GM18505 (cell line): ENCODE measurements around the gene IRX4.
"Not testable (repeated sequence)": the region's sequence is repeated elsewhere in the genome, so short reads cannot be mapped to it uniquely, and the experiment has no call there.

Experiments
- ATAC-seq: cut with Tn5 transposase; IDR thresholded peaks from one replicate; pipeline ENCODE4 v1.9.1; 2021; ENCODE audit not compliant: unreplicated experiment
- POLR2A ChIP-seq: IDR thresholded peaks from 4 replicates; pipeline ENCODE4 v1.6.1; 2011; ENCODE audit warnings: borderline replicate concordance; ENCODE audit not compliant: insufficient read depth, insufficient read length; ENCODE audit errors: extremely low read depth

IRX4 gene

DNA sequence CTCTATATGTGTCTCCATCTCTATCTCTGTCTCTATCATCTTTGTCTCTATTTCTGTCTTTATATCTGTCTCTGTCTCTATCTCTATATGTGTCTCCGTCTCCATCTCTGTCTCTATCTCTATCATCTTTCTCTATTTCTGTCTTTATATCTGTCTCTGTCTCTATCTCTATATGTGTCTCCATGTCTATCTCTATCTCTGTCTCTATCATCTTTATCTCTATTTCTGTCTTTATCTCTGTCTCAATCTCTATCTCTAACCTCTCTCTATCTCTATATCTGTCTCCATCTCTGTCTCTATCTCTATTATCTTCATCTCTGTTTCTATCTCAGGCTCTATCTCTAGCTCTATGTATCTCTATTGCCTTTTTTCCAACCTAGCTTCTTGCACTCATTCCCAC lies 37.0 kb downstream of the IRX4 start:
- no peak for ATAC-seq
- no peak for TF ChIP-seq POLR2A

DNA sequence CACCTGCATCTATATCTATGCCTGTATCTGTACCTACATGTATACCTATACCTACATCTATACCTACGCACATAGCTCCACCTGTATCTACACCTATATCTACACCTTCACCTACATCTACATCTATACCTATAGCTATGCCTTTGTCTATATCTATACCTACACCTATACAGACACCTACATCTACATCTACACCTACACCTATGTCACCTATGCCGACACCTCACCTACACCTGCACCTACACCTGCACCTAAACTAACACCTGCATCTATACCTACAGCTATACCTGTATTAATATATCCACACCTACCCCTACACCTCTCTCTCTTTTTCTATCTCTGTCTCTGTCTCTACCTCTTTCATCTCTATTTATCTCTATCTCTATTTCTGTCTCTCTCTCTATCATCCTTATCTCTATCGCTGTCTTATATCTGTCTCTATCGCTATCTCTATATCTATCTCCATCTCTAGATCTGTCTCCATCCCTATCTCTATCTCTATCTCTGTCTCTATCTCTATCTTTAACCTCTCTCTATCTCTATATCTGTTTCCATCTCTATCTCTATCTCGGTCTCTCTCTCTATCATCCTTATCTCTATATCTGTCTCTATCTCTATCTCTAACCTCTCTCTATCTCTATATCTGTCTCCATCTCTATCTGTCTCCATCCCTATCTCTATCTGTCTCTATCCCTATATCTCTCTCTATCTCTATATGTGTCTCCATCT lies 37.9 kb downstream of the IRX4 start:
- TF ChIP-seq POLR2A: no peak
- no peak for ATAC-seq

DNA sequence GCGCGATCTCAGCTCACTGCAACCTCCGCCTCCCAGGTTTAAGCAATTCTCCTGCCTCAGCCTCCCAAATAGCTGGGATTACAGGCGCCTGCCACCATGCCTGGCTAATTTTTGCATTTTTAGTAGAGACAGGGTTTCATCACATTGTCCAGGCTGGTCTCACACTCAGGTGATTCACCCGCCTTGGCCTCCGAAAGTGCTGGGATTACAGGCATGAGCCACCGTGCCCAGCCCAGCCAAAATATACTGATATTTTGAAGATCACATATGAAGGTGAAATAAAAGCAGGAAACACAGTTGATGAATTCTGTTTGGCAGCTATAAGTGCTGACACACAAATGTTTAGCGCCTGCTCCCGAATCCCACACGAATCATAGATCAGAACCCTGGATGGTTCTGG lies 39.0 kb downstream of the IRX4 start:
- ATAC-seq: not testable (repeated sequence)

DNA sequence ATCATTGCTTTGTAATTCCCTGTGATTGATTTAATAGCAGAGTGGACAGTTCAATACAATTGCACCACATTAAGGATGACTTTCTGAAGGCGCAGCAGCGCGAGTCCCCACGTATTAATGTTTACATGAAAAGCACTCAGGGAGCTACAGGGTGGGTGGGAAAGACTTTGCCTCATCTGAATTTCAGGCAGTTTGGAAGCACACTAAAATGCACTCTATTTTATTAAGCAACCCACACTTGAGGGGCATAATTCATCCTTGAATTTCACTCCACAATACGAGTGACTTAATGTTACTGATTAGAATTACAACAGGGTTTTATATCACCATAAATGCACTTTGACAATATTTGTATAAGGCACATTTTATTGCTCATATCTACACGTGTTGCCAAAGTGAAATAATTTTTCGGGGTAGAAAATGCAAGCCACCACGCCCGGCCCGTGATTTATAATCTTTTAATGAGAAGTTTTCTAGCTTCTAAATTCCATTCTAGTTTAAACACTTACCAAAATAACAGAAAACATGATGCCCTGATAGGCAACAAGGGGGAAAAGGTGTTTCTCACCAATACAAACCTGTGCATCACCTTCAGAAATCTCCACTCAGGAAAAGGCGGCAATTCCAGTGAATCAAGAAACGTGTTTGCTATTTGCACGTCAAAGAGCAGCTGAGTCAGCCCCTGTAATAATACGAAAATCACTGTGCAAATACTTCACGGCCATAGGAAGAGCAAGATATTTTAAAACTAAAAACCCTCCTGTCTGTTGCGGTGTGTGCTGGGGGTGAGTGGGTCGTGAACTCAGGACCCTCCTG lies 40.5 kb downstream of the IRX4 start:
- no peak for TF ChIP-seq POLR2A
- no peak for ATAC-seq

DNA sequence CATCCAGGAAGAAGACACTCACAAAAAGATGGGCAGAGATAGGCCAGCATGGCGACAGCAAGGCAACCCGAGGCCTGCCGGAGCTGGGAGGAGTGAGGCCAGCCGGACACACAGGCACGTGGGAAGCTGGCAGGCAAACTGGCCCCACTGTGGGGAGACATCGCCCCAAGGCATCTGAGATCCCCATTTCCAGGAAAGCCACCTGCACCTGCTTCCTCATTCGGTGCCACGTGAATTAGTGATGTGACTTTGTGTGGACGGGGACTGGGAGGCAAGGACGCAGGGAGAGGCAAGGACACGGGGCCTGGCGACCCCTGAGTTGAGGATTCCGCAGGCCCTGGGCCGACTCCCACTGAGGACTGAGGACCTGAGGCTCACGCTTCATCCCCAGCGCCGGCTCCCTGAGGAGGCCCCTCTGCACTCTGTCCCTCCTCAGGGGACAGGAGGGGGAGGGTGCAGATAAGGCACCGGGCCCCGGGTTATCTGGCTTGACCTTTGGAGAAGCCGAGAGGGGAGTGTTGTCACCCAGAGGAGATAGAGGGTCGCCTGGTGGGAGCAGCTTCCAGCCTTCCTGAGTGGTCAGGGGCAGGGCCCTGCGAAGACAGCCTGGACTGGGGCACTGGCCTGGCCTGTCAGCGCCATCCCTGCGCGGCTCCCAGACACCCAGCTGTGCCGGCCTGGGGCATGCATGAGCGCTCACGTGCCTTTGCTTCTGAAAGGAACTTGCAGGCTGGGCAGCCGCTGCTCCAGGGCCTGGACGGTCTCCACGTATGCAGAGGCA lies 41.8 kb downstream of the IRX4 start:
- no peak for ATAC-seq
- TF ChIP-seq POLR2A: no peak

DNA sequence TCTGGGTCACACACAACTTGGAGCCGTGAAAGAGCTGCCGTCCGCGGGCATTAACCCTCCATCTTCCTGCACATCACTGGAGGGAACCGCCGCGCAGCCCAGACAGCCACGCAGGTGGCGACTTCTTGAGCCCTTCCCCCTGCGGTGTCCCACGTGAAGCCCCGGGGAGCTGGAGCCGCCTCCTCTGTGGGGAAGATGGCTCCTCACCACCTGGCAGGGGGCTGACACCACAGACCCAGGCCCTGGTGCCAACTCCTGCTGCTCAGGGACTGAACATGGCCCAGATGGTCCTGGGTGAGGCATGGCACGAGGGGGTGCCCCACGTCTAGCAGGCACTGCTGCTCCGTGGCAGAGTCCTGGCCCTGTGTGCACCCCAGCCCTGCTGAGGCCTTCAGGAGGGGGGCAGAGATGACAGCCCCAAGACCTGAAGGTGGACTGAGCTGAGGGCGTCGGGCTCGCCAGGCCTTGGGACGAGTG lies 42.6 kb downstream of the IRX4 start:
- no peak for TF ChIP-seq POLR2A
- no peak for ATAC-seq

DNA sequence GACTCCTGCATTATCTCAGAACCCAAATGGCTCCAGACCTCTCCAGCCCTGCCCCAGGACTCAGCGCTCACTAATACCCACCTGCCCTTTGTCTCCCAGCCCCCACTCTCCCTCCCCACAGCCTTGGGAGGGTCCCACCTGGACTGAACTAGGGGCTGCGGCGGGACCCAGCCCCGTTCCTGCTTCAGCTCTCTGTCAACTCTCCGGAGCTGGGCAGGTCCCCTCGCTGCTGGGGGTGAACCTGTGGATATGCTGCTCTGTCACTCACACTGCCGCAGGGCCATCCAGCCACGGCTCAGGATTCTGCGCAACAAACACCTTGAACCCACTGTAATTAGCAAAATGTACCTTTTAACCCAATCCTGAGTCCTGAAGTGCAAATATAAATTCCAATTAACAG lies 44.7 kb downstream of the IRX4 start:
- TF ChIP-seq POLR2A: no peak

DNA sequence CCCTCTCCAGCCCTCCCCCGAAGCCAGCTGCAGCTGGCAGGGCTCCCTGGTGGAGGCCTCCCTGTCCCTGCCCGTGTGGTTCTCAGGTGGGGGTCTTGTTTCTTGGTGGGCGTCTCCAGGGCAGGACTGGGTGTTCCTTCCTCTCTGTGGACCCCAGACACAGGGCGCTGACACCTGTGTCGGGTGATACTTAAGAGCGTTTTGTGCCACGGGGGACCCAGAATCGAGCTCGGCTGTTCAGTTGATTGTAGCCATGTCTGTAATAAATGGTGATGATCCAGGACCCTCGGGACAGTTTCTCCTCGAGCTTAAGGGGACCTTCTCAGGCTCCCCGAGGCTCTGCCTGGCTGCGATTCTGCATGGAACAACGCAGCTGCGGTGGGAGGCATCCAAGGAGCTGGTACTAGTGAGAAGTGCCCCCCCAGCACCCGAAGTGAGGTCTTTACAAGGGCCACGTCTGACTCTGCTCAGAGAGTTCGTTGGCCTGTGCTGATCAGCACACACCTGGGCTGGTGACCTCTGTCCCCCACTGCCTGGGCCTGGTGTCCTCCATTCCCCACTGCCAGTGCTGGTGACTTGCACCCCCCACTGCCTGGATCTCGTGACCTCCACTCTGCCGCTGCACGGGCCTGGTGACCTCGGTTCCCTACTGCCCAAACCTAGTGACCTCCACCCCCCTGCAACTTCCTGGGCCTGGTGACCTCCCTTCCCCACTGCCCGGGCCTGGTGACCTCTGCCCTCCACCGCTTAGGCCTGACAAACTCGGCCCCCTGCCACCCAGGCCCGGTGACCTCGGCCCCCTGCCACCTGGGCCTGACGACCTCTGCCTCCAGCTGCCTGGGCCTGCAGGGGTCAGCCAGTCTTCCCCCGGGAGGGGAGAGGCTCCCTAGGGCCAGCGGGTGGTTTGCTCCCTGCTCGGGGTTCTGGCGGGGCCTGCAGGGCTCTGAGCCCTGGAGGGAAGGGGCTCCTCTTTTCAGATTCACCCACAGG lies 45.5 kb downstream of the IRX4 start:
- TF ChIP-seq POLR2A: no peak
- ATAC-seq: no peak

More for the DNA sequence above, 44.7 kb downstream of the IRX4 start:
- ATAC-seq: no peak

DNA sequence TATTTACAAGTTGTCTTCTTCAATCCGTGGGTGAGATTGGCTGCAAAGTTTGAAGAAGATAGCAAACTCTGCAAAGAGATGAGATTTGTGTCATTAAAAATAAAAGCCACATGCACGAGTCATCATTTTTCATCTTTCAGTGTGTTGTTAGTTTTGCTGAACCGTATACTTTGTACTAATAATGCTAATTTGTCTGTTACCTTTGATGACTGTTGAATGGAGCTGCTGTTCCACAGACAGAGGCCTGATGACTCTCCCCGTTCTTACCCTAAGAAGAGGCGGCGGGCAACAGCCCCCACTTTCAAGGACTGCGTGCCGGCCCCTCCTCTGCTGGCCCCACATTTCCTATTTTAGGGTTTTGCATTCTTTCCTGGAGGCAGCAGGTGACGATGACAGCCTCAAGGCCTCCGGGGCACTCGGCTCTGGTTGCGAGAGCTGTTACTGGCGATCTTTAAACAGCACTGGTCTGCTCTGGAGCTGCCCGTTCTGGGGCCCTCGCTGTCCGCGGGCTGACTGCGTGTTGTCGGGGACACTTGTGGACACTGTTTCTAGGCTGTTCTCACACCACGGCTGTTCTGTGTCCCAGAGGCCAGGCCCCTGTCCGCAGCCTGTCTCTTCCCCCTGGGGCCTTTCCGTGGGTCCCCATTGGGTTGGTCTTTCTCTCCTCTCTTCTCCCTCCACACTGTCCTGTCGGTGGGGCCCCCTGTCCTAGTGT lies 46.4 kb downstream of the IRX4 start:
- no peak for ATAC-seq
- no peak for TF ChIP-seq POLR2A

DNA sequence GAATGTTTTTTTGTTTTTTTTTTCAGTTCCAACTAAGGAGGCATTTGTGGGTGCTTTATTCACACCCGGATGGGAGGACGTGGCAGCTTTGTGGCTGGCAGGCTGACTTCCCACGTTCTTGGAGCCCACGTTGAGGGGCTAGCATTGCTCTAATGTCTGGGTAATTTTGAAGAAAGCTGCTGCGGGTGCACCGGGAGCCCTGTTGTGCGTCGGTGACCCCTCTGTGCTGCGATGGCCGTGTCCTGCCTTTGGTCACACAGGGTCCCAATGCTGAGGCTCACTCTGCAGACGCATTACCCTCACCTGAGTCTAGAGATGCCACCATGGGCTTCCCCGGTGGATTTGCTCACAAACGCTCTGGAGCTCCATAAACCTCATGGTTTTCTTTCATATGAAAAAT lies 47.3 kb downstream of the IRX4 start:
- no peak for ATAC-seq
- TF ChIP-seq POLR2A: no peak

DNA sequence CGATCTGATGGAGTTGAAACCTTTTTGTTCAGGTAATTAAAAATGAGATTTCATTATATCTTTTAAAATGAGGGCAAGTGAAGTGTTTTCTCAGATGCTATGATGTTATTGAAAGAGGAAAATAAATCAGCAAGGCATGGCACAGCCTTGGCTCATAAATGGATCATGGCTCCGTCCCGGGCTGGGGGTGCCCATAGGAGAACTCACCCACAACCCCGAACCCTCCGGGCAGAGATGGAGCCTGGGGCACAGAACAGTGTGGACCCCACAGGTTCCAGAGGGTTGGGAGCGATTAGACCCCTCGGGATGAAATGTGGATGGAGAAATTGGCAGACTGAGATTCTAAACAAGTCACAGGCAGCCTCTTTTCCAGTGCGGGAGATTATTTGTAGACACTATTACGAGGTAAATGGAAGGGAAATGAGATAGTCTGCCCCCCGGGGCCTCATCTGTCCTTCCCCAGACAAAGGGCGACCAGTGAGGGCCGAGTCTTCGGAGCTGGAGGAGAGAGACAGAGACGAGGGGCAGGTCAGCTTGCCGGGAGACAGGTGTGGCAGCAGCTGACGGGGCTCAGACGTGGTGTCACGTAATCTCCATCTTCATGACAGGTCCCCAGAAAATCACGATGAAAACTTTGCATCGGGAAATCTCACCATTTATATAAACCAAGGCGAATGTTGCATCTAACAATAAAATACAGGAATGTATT lies 47.9 kb downstream of the IRX4 start:
- ATAC-seq: no peak
- TF ChIP-seq POLR2A: no peak
